Activated CD8-positive, alpha-beta memory T cell treated with anti-CD3 and anti-CD28 coated beads, Interleukin-2, amount 50 U/mL, for 24 hours (primary cell): ENCODE results near the gene XPC.
"Not testable (repeated sequence)": the region's sequence is repeated elsewhere in the genome, so short reads cannot be mapped to it uniquely, and the experiment has no call there.

Experiments used
- DNase-seq: peaks from one replicate; pipeline ENCODE4 v3.0.0-alpha.2; 2020; ENCODE audit errors: extremely low read depth

Gene XPC

GRCh38 chr3:14133188-14133800 is 45.1 kb downstream of the XPC start:
- no peak for DNase-seq

GRCh38 chr3:14132689-14133088 is 45.7 kb downstream of the XPC start:
- DNase-seq, result no peak

GRCh38 chr3:14132120-14132519 is 46.3 kb downstream of the XPC start:
- DNase-seq, result no peak

GRCh38 chr3:14131134-14131533 is 47.3 kb downstream of the XPC start:
- DNase-seq, result no peak

- DNase-seq, result no peak
Observed at GRCh38 chr3:14130707-14131106, 47.7 kb downstream of the XPC start.

GRCh38 chr3:14130230-14130629 is 48.2 kb downstream of the XPC start:
- DNase-seq, result no peak

GRCh38 chr3:14129296-14129695 is 49.1 kb downstream of the XPC start:
- no peak for DNase-seq

- no peak for DNase-seq
Observed at GRCh38 chr3:14128724-14129123, 49.7 kb downstream of the XPC start.

- no peak for DNase-seq
Observed at GRCh38 chr3:14127516-14128161, 50.8 kb downstream of the XPC start.

- DNase-seq, result no peak
Observed at GRCh38 chr3:14126887-14127505, 51.4 kb downstream of the XPC start.

- no peak for DNase-seq
Observed at GRCh38 chr3:14126017-14126886, 52.1 kb downstream of the XPC start.

GRCh38 chr3:14125193-14126016 is 53.0 kb downstream of the XPC start:
- DNase-seq, result no peak

- peak; percentile 99 for DNase-seq
Observed at GRCh38 chr3:14124615-14125192, 53.7 kb downstream of the XPC start, which contains the start of the genes CHCHD4 and TMEM43. TSS of gene CHCHD4 (minus strand) at chr3:14124870. CDS start at chr3:14124676, 194 bp downstream. TSS of gene TMEM43 (plus strand) at chr3:14125052. CDS start at chr3:14125194, 142 bp downstream.

GRCh38 chr3:14124223-14124614 is 54.2 kb downstream of the XPC start:
- DNase-seq, result peak; percentile 51

GRCh38 chr3:14123308-14124222 is 54.8 kb downstream of the XPC start:
- no peak for DNase-seq

- no peak for DNase-seq
Observed at GRCh38 chr3:14122301-14122700, 56.1 kb downstream of the XPC start.

- DNase-seq, result no peak
Observed at GRCh38 chr3:14121859-14122258, 56.5 kb downstream of the XPC start.

- DNase-seq, result not testable (repeated sequence)
Observed at GRCh38 chr3:14120921-14121448, 57.4 kb downstream of the XPC start.

- no peak for DNase-seq
Observed at GRCh38 chr3:14120111-14120920, 58.1 kb downstream of the XPC start.
